GM19023 (cell line): ENCODE data around the gene TFDP1.
"Not testable (repeated sequence)": the region's sequence is repeated elsewhere in the genome, so short reads cannot be mapped to it uniquely, and the experiment has no call there.

Experiments used
- ATAC-seq: cut with Tn5 transposase; IDR thresholded peaks from one replicate; pipeline ENCODE4 v1.9.1; 2021; ENCODE audit warnings: mild to moderate bottlenecking, moderate library complexity; ENCODE audit not compliant: unreplicated experiment

TFDP1 gene

DNA sequence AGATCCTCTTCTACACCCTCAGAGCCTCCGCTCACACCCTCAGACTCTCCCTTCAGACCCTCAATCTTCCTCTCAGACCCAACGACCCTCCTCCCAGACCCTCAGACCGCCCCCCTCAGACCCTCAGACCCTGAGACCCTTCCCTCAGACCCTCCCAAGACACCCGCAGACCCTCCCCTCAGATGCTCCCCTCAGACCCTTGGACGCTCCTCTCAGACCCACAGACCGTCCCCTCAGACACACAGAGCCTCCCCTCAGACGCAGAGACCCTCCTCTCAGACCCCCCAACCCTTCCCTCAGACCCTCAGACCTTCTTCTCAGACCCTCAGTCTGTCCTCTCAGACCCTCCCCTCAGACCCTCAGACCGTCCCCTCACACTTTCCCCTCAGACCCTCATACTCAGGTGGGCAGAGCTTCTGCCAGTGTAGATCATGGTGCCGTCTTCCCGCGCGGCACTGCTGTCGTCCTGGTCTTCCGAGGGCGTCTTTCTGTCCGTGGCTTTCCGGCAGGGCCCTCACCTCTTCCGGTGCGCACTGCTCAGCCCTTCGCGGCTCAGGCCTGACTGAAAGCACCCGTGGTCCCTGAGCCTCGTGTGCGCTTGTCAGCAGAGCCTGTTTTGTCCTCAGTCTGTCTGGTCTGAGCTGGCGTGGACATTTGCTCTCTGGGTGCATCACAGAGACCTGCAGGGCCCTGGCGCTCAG lies 18.9 kb upstream of the TFDP1 start:
- no peak for ATAC-seq

DNA sequence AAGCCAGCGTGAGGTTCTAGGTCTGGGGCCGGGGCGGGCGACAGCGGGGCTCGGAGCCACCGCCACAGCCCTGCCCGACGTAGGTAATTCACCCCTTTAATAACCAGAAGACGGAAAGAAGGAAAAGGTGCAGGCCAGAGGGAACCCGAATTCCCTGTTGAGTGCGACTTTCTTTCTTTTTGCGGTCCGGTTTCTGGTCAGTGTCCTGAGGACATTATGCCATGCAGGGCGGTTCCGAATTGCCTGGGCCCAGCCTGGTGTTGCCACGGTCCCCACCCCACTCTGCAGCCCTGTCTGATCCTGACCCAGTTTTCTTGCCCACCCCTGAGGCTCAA lies 18.4 kb upstream of the TFDP1 start:
- no peak for ATAC-seq

DNA sequence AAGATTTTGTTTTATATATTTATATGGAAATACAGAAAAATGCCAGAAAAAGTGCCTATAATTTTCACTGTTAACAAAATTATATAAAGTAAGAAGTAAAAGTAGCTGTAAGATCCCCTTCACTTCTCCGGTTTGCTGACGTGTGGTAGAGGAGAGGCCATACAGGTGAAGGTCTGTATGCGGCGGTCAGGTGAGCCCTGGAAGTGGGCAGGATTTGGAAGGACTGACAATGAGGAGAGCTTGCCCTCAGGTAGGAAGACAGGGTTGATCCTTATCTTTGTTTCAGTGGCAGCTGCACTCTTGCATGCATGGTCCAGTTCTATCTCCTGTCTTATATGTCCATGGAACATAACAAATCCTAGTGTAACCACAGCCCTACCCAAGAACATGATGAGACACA lies 16.9 kb upstream of the TFDP1 start:
- ATAC-seq = no peak

DNA sequence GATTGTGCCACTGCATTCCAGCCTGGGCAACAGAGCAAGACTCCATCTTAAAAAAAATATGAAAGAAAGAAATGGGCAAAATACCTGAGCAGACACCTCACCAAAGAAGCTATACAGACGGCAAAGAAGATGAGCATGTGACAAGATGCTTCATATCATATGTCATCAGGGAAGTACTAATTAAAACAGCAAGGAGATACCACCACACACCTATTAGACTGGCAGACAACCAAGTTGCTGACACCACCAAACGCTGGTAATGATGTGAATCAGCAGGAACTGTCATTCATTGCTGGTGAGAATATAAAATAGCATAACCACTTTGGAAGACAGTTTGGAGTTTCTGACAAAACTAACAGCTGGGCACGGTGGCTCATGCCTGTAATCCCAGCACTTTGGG lies 11.5 kb upstream of the TFDP1 start:
- no peak for ATAC-seq

DNA sequence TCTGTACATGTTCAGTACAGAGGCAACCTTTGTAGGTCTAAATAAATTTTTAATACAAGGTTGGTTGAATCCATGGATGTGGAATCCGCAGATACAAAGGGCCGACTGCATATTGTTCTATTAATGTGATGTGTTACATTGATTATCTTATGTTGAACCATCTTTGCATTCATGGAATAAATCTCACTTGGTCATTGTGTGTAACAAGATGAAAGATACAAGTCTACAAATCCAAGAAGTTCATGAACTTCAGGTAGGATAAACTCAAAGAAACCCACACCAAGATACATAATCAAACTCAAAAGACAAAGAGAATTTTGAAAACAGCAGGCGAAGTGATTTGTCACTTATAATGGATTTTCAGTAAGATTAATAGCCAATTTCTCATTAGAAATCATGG lies 8.0 kb upstream of the TFDP1 start:
- ATAC-seq = no peak

DNA sequence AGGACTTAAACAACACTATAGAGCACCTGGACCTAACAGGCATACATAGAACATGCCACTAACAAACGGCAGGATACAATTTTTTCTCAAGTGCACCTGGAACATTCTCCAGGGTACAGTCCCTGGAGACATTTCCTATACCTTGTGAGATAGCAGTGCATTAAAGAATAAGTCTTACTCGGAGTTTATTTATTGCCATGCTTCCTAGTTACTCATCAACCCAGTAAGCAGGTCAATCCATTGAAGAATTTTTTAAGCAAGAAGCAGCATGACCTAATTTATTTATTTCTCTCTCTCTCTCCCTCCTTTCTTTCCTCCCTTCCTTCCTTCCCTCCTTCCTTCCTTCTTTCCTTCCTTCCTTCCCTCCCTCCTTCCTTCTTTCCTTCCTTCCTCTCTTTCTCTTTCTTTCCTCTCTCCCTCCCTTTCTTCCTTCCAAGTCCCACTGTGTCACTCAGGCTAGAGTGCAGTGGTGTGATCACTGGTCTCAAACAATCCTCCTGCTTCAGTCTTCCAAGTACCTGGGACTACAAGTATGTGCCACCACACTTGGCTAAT lies 6.6 kb upstream of the TFDP1 start:
- ATAC-seq = no peak

DNA sequence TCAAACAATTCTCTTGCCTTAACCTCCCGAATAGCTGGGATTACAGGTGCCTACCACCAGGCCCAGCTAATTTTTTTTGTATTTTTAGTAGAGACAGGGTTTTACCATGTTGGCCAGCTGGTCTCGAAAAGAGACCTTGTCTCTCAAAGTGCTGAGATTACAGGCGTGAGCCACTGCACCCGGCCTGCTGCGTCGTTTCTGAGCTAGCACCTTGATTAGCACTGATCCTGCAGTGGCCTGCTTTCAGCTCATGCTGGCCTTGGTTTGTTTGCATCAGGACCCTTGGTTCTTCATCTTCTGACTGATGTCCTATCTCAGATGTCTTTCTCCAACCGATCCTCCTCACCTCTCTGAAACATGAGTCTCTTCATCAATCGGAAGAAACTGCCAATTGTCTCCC lies 4.9 kb upstream of the TFDP1 start:
- ATAC-seq = no peak

DNA sequence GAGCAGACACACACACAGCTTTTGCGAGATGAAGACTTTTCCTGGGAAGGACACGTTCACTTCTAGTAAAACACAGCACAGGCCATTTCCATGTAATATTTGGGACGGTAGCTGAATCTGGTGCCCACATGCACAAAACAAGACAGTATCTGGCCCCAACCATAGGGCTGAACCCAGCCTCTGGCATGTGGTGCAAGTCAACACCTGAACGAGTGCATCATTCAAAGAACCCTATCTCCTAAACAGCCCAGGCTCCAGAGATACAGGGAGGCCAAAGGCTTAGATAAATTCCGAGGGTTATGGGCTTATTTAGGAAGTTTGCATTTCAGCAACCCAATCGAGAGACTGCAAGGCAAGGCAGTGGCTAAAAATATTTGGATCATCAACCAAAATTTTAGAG lies 2.7 kb upstream of the TFDP1 start:
- ATAC-seq = no peak

DNA sequence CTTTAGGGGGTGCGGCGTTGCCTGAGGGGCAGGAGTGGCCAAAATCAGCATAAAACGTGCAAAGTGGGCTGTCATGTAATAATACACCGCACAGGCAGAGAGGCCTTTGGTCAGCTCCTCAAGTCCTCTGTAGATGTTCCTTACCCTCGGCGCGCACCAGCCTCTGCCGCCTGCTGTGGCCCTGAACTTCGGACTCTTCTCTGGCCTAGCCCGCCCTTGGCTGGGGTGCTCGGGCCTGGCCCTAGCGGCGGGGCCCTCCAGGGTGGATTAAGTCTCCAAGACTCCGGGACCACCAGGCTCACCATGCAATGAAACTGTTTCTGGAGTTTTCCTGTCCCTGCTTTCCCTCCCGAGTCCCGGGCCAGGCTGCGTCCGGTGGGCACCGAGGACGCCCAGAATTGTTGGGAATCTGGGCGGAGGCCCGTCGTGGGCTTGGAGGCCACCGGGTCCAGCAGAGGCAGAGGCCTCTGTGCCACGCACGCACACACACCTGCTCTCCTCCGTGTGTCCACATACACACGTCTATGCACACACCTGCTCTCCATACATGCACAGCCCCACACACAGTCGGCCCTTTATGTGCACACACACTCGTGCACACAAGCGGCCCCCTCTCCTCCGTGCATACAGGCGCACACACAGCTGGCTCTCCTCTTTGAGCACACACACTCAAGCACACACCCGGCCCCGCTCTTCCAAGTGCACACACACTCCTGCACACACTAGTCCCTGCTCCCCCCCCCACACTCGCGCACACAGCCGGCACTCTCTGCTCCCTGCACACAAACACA lies 1.5 kb upstream of the TFDP1 start:
- ATAC-seq = no peak

DNA sequence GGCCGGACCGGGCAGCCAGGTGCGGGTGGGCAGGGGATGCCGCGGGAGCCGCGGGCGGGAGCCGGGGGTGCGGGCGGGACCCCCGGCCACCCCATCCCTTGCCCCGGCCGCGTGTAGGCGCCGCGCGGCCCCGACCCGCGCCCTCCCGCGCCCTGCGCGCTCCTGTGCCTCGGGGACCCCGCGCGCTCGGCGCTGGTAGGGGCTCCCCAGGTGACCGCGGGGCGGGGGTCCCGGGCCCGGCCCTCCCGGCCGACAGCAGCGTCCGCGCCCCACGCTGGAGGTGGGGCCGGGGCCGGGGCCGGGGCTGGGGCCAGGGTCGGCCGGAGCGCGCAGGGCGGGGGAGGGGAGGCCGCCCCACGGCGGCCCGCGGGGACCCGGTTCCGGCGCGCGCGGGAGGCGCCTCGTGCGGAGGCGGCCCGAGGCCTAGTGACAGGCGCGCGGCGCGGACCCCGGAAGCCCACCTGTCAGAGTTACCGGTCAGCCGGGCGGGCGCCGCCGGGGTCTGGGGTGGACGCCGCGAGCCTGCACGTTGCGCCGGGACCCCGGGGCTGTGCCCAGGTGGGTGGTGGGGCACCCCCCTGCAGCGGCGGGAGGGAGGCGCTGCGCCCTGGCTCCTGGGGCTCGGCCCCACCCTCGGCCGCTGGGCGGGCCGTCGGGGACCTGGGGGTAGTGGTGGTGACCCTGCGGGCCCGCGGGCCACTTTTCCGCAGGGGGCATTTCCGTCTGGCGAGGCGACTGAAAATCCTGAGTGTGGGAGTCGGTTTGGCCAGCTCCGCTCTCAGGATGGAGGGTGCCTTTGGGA lies 518 bp downstream of the TFDP1 start:
- peak; percentile 37 for ATAC-seq

DNA sequence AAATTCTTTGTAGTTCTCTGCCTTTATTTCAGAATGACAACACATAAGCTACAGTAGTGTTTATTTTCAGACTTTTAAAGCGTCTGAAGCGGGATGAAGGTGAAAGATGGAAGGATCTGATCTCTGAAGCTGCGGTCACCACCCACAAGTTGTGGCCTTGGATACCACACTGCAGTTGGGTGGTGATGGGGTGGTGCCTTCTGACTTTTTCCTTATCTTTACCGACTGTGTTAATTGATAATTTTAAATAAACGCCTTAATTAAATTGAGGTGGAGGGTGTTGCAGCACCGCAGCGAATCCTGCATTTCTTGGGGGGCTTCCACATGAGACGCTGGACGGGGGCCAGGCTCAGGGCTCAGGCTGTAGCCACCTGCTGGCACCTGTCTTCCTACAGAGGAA lies 1.3 kb downstream of the TFDP1 start:
- ATAC-seq = no peak

DNA sequence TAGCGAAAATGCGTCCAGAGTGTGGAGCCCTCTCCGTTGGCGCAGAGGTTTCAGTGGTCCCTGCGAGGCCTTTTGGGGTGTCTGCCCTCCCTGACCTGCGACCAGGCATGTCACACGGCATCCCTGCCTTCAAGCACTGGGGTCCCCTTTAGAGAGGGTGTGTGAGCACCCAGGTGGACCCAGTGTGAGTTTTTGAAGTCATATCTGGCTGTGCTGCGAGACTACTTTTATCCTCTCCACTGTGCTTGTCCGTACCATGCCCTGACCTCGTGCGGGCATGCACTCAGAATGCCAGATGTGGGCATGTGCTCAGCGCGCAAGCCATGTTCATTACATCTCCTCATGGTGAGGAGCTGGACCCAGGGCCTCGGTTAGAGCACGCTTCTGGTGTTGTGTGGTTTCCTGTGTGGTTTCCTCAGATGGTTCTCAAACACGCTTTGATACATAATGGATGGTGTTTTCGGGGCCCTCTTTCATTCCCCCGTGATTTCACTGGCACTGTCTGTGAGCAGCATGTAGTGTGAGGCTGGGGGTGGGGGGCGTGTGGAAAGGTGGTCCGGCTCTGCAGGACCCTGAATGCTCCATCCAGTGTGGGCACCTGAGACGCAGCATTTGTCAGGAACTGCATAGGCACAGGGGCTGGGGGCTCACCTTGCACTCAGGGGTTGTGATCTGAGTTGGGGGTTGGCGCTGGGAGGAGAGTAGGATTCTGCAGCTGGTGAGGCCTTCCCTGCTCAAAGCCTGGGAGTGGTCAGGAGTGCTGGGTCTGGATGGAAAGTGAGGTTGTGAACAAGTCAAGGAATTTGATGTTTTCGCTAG lies 2.3 kb downstream of the TFDP1 start:
- no peak for ATAC-seq

DNA sequence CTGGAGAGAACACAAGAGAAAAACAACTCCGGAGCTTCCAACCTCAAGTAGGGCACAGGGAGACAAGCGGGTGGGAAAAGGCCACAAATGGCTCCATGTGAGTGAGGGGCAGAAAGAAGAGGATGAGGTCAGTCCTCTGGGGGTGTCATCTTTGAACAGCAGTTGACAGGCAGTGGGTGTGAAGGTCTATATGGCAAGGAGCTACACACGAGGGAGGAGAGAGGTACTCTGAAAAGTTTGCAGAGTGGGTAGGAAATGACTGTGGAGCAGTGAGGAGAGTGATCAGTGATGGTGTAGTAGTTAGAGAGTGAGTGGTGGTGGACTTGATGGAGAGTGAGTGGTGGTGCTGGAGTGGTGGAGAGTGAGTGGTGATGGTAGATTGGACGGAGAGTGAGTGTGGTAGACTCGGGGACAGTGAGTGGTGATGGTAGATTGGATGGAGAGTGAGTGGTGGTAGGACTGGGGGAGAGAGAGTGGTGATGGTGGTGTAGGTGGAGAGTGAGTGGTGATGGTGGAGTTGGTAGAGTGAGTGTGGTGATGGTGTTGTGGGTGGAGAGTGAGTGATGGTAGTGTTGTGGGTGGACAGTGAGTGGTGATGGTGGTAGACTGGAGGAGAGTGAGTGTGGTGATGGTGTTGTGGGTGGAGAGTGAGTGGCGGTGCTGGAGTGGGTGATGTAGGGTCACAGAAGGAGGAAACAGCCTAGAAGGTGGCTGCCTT lies 4.0 kb downstream of the TFDP1 start:
- ATAC-seq = no peak

DNA sequence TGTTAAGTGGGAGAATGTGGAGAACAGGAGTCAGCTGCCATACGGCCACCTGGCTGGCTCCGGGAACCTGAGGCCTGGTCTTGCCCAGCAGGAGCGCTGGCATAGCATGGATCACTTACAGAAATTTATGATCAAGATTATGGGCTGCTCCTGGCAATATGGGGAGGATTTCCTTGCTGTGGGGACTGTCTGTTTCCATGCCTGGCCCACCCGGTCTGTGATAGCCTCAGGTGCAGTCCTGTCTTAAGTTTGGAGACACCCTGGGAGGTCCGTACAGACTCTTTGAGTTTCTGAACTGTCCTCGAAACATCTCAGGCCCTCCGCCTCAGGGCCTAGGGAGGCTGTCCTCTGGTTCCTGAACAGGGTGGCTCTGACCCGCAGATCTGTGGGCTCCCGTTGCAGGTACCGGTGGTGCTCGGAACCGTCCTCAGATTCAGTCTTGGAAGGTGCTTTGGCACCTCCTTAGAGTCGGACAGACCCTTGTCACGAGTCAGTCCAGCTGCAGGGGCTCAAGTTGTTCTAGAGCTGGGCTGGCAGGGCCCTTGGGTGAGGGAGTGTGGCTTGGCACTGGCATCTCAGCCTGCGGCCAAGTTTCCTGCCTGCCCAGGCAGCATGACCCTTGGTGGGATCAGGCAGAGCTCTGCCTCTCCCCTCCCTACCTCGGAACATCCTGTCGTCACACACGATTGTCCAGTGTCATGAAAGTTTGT lies 4.9 kb downstream of the TFDP1 start:
- ATAC-seq = no peak

DNA sequence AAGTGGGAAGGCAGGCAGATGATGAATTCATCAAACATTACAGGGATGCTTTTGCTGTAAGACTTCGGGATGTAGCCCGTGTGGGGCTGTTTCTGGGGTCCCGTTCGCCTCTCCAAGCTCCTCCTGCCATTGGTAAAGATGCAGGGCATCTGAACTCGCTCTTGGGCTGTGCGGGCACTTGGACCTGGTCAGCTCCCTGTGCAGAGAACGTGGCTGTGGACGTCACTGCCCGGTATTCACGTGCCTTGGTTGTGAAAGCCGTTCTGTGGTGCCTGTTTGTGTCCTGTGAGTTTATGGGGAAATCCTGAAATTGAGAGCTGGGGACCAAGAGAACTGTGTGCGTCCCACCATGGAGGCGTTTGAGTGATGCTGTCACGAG lies 5.4 kb downstream of the TFDP1 start:
- ATAC-seq = no peak

DNA sequence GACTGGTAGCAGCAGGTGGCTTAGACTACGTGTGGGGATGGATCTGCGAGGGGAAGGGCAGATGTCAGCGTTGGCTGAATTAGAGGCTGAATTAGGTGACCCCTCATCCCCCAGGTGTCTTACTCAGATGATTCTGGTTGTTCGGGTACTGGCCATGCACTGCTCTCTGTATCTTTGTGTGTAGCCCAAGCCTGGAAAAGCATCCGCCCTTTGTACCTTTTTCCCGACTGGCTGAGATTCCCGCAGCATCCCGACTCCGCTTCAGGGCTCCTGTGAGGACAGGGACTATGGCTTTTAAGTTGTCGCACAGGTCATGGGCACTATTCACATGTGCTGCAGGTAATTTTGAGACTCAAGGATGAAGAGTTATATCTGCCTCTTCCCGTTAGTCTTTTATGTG lies 7.2 kb downstream of the TFDP1 start:
- ATAC-seq = no peak

DNA sequence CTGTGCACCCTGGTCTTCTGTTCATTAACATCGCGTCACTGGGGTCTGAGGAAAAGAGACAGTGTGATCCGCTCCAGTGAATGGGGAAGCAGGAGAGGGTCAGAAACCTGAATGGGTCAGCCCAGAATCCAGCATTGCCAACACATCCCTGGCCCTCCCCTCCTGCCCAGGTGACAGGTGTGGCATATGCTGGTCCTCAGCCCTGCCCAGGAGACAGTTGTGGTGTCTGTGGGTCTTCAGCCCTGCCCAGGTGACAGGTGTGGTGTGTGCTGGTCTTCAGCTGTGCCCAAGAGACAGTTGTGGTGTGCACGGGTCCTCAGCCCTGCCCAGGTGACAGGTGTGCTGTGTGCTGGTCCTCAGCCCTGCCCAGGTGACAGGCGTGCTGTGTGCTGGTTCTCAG lies 8.0 kb downstream of the TFDP1 start:
- no peak for ATAC-seq

DNA sequence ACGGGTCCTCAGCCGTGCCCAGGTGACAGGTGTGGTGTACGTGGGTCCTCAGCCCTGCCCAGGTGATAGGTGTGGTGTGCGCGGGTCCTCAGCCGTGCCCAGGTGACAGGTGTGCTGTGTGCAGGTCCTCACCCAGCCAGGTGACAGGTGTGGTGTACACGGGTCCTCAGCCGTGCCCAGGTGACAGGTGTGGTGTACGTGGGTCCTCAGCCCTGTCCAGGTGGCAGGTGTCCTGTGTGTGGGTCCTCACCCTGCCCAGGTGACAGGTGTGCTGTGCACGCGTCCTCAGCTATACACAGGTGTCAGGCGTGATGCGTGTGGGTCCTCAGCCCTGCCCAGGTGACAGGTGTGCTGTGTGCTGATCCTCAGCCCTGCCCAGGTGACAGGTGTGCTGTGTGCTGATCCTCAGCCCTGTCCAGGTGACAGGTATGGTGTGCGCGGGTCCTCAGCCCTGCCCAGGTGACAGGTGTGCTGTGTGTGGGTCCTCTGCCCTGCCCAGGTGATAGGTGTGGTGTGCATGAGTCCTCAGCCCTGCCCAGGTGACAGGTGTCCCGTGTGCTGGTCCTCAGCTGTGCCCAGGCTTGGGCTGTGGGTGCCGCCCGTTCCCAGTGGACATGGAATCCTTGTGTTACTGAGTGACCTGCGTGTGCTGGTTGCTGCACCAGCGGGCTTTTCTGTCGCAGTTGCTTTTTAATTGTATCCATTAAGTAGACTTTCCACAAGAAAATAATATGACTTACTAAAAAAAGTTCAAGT lies 9.7 kb downstream of the TFDP1 start:
- not testable (repeated sequence) for ATAC-seq

DNA sequence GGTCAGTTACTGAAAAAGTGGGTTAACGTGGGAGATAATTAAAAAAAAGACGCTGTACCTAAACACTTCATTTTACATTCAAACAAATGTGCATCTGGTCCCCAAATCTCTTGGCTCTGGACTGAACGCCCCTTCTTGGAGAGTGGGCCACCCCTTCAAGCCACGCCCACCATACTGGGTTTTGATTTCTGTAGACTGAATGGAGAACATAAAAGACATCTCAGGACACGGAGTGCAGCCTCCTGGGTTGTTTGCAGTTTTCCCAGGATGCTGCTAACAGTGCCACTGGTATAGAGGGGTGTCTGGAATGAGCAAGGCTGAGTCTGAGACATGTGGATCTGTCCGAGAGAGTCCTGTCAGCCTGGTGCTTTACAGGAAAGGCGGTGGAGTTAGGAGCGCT lies 10.6 kb downstream of the TFDP1 start:
- ATAC-seq = no peak
